K562 (cell line): ENCODE data around the gene RALGAPA2. TPM values are rescaled to one million over a fixed set of nuclear protein-coding genes. Genes with fewer than 3 reads are reported as not detected.
A peak's percentile ranks its signal among the peaks of the same experiment; 100 is the strongest.

Source experiments
- ATAC-seq: fragments of 200-7000 bp; cut with Tn5 transposase; 3 replicates; pipeline ENCODE4 v1.9.1; 2020; ENCODE audit warnings: moderate library complexity
- BruUV-seq: library from RNA; stranded (reverse); fragments of 400-500 nt; replicated peaks from 2 replicates; lab custom pipeline; 2021; lab: Mats Ljungman, UMichigan
- CTCF ChIA-PET: fragments of 300-600 bp; formaldehyde crosslinking; extraction: SDS; loops from one replicate; lab custom pipeline; 2021; ENCODE audit warnings: low intra/inter-chr PET ratio; lab: Yijun Ruan, JAX
- POLR2A ChIA-PET: fragments of 300-600, 350-650 bp; sonication (Branson Sonifier 250); formaldehyde crosslinking; extraction: SDS; loops from one replicate; lab custom pipeline; 2021; ENCODE audit warnings: antibody characterized with exemption, inconsistent platforms; lab: Yijun Ruan, JAX
- DNase-seq, 4 experiments: peaks; one replicate each; pipeline versions ENCODE4 v3.0.0 to v3.0.0-alpha.2; 2011 to 2018; ENCODE audit warnings: low spot score in 3 of 4, mixed read lengths in 3 of 4; ENCODE audit errors: extremely low read depth in 1 of 4
- FAIRE-seq: peaks from 2 replicates; lab custom pipeline; 2011; peaks lifted over from hg19 to GRCh38; lab: Jason Lieb, UNC
- H2AFZ ChIP-seq: 2 replicates; pipeline ENCODE4 v1.6.0; 2011; ENCODE audit warnings: low read depth, low read length, control low read depth, inconsistent platforms
- H3K27ac ChIP-seq: fragments of 200-600 bp; 3 replicates; pipeline ENCODE4 v1.8.0; 2011; ENCODE audit warnings: low read depth, mild to moderate bottlenecking, control low read depth, inconsistent platforms, low read length, moderate library complexity, mixed read lengths; ENCODE audit errors: extremely low read depth
- H3K27me3 ChIP-seq, 2 experiments: fragments of 300-600 bp in 1 of 2; 2 replicates in 1 of 2; 3 replicates in 1 of 2; pipeline versions ENCODE4 v1.6.0 to v1.8.0; 2011; ENCODE audit warnings: inconsistent platforms in 2 of 2, low read length in 2 of 2, mild to moderate bottlenecking in 1 of 2, mixed read lengths in 1 of 2, moderate library complexity in 1 of 2; ENCODE audit not compliant: control insufficient read depth in 2 of 2, insufficient read depth in 2 of 2
- H3K36me3 ChIP-seq: fragments of 300-600 bp; 3 replicates; pipeline ENCODE4 v1.8.0; 2011; ENCODE audit warnings: mild to moderate bottlenecking, low read length, inconsistent platforms; ENCODE audit not compliant: control insufficient read depth, insufficient read depth
- H3K4me1 ChIP-seq, 2 experiments: fragments of 200-600 bp in 1 of 2; replicated peaks in 1 of 2; 2 replicates in 1 of 2; 3 replicates in 1 of 2; pipeline versions ENCODE4 v1.5.1 to v1.8.0; 2011; ENCODE audit warnings: inconsistent platforms in 2 of 2, low read length in 2 of 2, mild to moderate bottlenecking in 1 of 2, mixed read lengths in 1 of 2, moderate library complexity in 1 of 2; ENCODE audit not compliant: control insufficient read depth in 2 of 2, insufficient read depth in 2 of 2
- H3K4me2 ChIP-seq: 2 replicates; pipeline ENCODE4 v1.6.1; 2011; ENCODE audit warnings: low read length, control low read depth, inconsistent platforms, mixed read lengths; ENCODE audit not compliant: insufficient read depth
- H3K4me3 ChIP-seq: fragments of 200-600 bp; sonication (generic), shearing (Covaris generic); 2 replicates; pipeline ENCODE4 v1.5.1; 2016; ENCODE audit warnings: control low read depth, inconsistent platforms
- H3K79me2 ChIP-seq: fragments of 200-600 bp; 3 replicates; pipeline ENCODE4 v1.8.0; 2011; ENCODE audit warnings: low read length, inconsistent platforms; ENCODE audit not compliant: control insufficient read depth, insufficient read depth
- H3K9ac ChIP-seq, 2 experiments: 2 replicates each; pipeline versions ENCODE4 v1.6.0 to v1.6.1; 2011; ENCODE audit warnings: low read depth in 2 of 2, low read length in 2 of 2, control low read depth in 1 of 2, inconsistent platforms in 1 of 2, mild to moderate bottlenecking in 1 of 2, mixed read lengths in 1 of 2; ENCODE audit not compliant: insufficient read depth in 1 of 2
- H3K9me1 ChIP-seq: one replicate; pipeline ENCODE4 v1.6.0; 2011; ENCODE audit warnings: inconsistent platforms, mild to moderate bottlenecking, low read length, moderate library complexity; ENCODE audit not compliant: control insufficient read depth, insufficient read depth
- H3K9me3 ChIP-seq: replicated peaks from 2 replicates; pipeline ENCODE4 v1.5.1; 2011; ENCODE audit warnings: low read depth, low read length, inconsistent platforms; ENCODE audit not compliant: control insufficient read depth, insufficient read depth
- H4K20me1 ChIP-seq: replicated peaks from 2 replicates; pipeline ENCODE4 v1.6.1; 2011; ENCODE audit warnings: low read length, inconsistent platforms, mixed read lengths; ENCODE audit not compliant: control insufficient read depth, insufficient read depth
- WGBS: fragments of 100-300 bp; shearing (Covaris generic); methylation state at CpG from one replicate; pipeline ENCODE4 v1.1.6; 2016; ENCODE audit warnings: low coverage, mixed read lengths; ENCODE audit not compliant: insufficient coverage; ENCODE audit errors: missing lambda C conversion rate; 5-methylcytosine and 5-hydroxymethylcytosine counted together
- in situ Hi-C: fragments of 300-500 bp; cut with MboI; formaldehyde crosslinking; loops from 4 replicates; pipeline ENCODE4 v1.15.0; 2018; ENCODE audit warnings: inconsistent platforms, mixed read lengths
- intact Hi-C: fragments of 100-400 bp; cut with micrococcal nuclease; formaldehyde crosslinking; loops from 2 replicates; pipeline ENCODE4 v1.14.2; 2022
- polyA plus RNA-seq, 8 experiments: library from polyadenylated mRNA; depleted of rRNA in 4 of 8; stranded (reverse) in 5 of 8; unstranded in 3 of 8; fragments of >200 nt; fragmentation: Nextera tagmentation in 2 of 8; fragmentation: Illumina TruSeq in 1 of 8; extraction: Ambion mirVana in 2 of 8; extraction: Trizol in 1 of 8; gene quantifications; 2 replicates each; pipeline versions ENCODE4 v1.2.1 to v1.2.3, GENCODE V29; 2011 to 2014; ENCODE audit warnings: inconsistent platforms in 1 of 8, missing spikeins in 1 of 8
- total RNA-seq, 7 experiments: library from RNA; depleted of rRNA in 6 of 7; stranded (reverse); fragments of >200 nt in 6 of 7; fragmentation: Illumina TruSeq in 2 of 7; extraction: Trizol in 2 of 7; gene quantifications; 2 replicates each; pipeline versions ENCODE4 v1.2.1 to v1.2.3, GENCODE V29; 2011 to 2021; ENCODE audit warnings: low replicate concordance in 1 of 7
- TF ChIP-seq, protein P1 (sequence below), 2 experiments: fragments of 450-650 bp; formaldehyde crosslinking in 1 of 2; IDR thresholded peaks; 2 replicates each; pipeline versions ENCODE4 v1.4.0 to v1.6.1; 2014 to 2020; ENCODE audit warnings: mild to moderate bottlenecking in 2 of 2, borderline replicate concordance in 1 of 2, low read depth in 1 of 2
- TF ChIP-seq, protein P2 (sequence below): fragments of 450-650 bp; formaldehyde crosslinking; IDR thresholded peaks from 2 replicates; pipeline ENCODE4 v1.4.0; 2020; ENCODE audit warnings: mild to moderate bottlenecking, moderate library complexity

The RALGAPA2 gene
- total and polyA plus RNA-seq, 9 of the 15 experiments (the other 6 are each of a cell fraction or from before 2014, with no cell fraction given) = 0.35 to 2.7 (median 1.4) TPM

GRCh38 chr20:20712004-20712473 lies 405 bp downstream of the RALGAPA2 start:
- ATAC-seq = peak; percentile 34
- ChIA-PET POLR2A (interaction anchor here (0.7 kb wide), 1 partner anchor 767 kb away, joined by 3 read pairs; no protein-coding TSS in a partner anchor), CTCF (no interaction called here)
- H3K9me3 ChIP-seq = no peaks in the 10 kb centered on the region
- H3K27me3 ChIP-seq = no peaks in the 10 kb centered on the region
- in situ Hi-C loops = no loop called here
- no peak overlapping the region for H3K27ac ChIP-seq
- no peaks in the 10 kb centered on the region for H3K79me2 ChIP-seq
- TF ChIP-seq, protein P1, sequence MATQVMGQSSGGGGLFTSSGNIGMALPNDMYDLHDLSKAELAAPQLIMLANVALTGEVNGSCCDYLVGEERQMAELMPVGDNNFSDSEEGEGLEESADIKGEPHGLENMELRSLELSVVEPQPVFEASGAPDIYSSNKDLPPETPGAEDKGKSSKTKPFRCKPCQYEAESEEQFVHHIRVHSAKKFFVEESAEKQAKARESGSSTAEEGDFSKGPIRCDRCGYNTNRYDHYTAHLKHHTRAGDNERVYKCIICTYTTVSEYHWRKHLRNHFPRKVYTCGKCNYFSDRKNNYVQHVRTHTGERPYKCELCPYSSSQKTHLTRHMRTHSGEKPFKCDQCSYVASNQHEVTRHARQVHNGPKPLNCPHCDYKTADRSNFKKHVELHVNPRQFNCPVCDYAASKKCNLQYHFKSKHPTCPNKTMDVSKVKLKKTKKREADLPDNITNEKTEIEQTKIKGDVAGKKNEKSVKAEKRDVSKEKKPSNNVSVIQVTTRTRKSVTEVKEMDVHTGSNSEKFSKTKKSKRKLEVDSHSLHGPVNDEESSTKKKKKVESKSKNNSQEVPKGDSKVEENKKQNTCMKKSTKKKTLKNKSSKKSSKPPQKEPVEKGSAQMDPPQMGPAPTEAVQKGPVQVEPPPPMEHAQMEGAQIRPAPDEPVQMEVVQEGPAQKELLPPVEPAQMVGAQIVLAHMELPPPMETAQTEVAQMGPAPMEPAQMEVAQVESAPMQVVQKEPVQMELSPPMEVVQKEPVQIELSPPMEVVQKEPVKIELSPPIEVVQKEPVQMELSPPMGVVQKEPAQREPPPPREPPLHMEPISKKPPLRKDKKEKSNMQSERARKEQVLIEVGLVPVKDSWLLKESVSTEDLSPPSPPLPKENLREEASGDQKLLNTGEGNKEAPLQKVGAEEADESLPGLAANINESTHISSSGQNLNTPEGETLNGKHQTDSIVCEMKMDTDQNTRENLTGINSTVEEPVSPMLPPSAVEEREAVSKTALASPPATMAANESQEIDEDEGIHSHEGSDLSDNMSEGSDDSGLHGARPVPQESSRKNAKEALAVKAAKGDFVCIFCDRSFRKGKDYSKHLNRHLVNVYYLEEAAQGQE (IDR thresholded peaks at IDR 0.05; ENCODE audit: borderline replicate concordance) = 0 out of 2 replicates have a peak, but pooled peaks have one; percentile 13
- TF ChIP-seq, protein P1 (CRISPR knock-in tag; IDR thresholded peaks at IDR 0.05; ENCODE audit: low read depth) = no peak
- TF ChIP-seq, protein P2, sequence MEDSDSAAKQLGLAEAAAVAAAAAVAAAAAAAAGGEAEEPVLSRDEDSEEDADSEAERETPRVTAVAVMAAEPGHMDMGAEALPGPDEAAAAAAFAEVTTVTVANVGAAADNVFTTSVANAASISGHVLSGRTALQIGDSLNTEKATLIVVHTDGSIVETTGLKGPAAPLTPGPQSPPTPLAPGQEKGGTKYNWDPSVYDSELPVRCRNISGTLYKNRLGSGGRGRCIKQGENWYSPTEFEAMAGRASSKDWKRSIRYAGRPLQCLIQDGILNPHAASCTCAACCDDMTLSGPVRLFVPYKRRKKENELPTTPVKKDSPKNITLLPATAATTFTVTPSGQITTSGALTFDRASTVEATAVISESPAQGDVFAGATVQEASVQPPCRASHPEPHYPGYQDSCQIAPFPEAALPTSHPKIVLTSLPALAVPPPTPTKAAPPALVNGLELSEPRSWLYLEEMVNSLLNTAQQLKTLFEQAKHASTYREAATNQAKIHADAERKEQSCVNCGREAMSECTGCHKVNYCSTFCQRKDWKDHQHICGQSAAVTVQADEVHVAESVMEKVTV (CRISPR knock-in tag) = no peak
- TF ChIP-seq, all 486 proteins: peak for 1
- no TSS peak for BruUV-seq
- peak in 1 of 4 experiments; percentile 8 for DNase-seq
- Histone ChIP-seq H4K20me1 (no peaks in the 10 kb centered on the region), H3K4me3 (peak overlapping the region; percentile 70), H3K4me1 (peaks cover 13% of the 10 kb centered on the region in 2 experiments; a peak in 4 of 5 replicates), H2AFZ (peak overlapping the region; percentile 66; the same call in 1 of the 2 replicates), H3K9me1 (no peaks in the 10 kb centered on the region), H3K36me3 (no peaks in the 10 kb centered on the region), H3K4me2 (peak overlapping the region; percentile 63), H3K9ac (peak overlapping the region in 1 of 2 experiments; percentile 88; a peak in 3 of 4 replicates)
- intact Hi-C loops = no loop called here
- no peak for FAIRE-seq
- 3% methylated on average over 9 of the region's 33 CpGs for WGBS
